ENCODE measurements around the gene SERPINB7. TPM values are rescaled to one million over a fixed set of nuclear protein-coding genes. Genes with fewer than 3 reads are reported as not detected.

The SERPINB7 gene
- total RNA-seq, 2 experiments from 2014 or later, result not detected

GRCh38 chr18:63783394-63783793 is 8.2 kb downstream of the SERPINB7 start:
- no peak overlapping the region for H3K27ac ChIP-seq (ENCODE audit: low read depth, low read length, poor library complexity, severe bottlenecking)
- DNase-seq (ENCODE audit: low spot score), result no peak
- H3K4me2 ChIP-seq (ENCODE audit: low read length), result no peak overlapping the region
- ChIA-PET CTCF (ENCODE audit: unreplicated experiment) (no interaction called here), POLR2A (interaction anchor here (0.6 to 0.7 kb wide), 2 partner anchors 17 to 696 kb away, joined by 3 to 5 read pairs; no protein-coding TSS in a partner anchor)
- H3K9me2 ChIP-seq (ENCODE audit: insufficient read depth, low read length), result no peaks in the 10 kb centered on the region
- H2AFZ ChIP-seq (ENCODE audit: low read length), result no peak overlapping the region
- H3K79me2 ChIP-seq (ENCODE audit: insufficient read depth, low read depth, low read length), result no peaks in the 10 kb centered on the region
- intact Hi-C loops (cut with micrococcal nuclease; ENCODE audit: unreplicated experiment), result no loop called here
- H4K20me1 ChIP-seq (ENCODE audit: insufficient read depth, low read length), result no peaks in the 10 kb centered on the region
- H3K4me3 ChIP-seq (ENCODE audit: low read depth, low read length, poor library complexity, severe bottlenecking), result no peak overlapping the region
- H3K4me1 ChIP-seq (ENCODE audit: insufficient read depth, low read length, poor library complexity, severe bottlenecking), result no peaks in the 10 kb centered on the region
- TF ChIP-seq EZH2phosphoT487 (IDR thresholded peaks at IDR 0.05; ENCODE audit: borderline replicate concordance, low read depth, low read length) (no peak), CTCF (conservative IDR thresholded peaks at IDR 0.05; ENCODE audit: low read length) (no peak)
- no TSS peak for BruUV-seq (replicated peaks)
- no peaks in the 10 kb centered on the region for H3K36me3 ChIP-seq (ENCODE audit: insufficient read depth, low read length)
- no peaks in the 10 kb centered on the region for H3K9me3 ChIP-seq (ENCODE audit: low read length)

GRCh38 chr18:63784787-63785452 is 9.7 kb downstream of the SERPINB7 start:
- Histone ChIP-seq H3K9me2 (ENCODE audit: insufficient read depth, low read length) (no peaks in the 10 kb centered on the region), H2AFZ (ENCODE audit: low read length) (no peak overlapping the region), H4K20me1 (ENCODE audit: insufficient read depth, low read length) (no peaks in the 10 kb centered on the region), H3K27ac (ENCODE audit: low read depth, low read length, poor library complexity, severe bottlenecking) (no peak overlapping the region), H3K36me3 (ENCODE audit: insufficient read depth, low read length) (no peaks in the 10 kb centered on the region), H3K4me3 (ENCODE audit: low read depth, low read length, poor library complexity, severe bottlenecking) (no peak overlapping the region), H3K4me2 (ENCODE audit: low read length) (no peak overlapping the region), H3K79me2 (ENCODE audit: insufficient read depth, low read depth, low read length) (no peaks in the 10 kb centered on the region), H3K9me3 (ENCODE audit: low read length) (no peaks in the 10 kb centered on the region), H3K4me1 (ENCODE audit: insufficient read depth, low read length, poor library complexity, severe bottlenecking) (no peaks in the 10 kb centered on the region)
- BruUV-seq (replicated peaks), result no TSS peak
- intact Hi-C loops (cut with micrococcal nuclease; ENCODE audit: unreplicated experiment), result no loop called here
- ChIA-PET CTCF (ENCODE audit: unreplicated experiment) (no interaction called here), POLR2A (no interaction called here)
- no peak for TF ChIP-seq EZH2phosphoT487 (IDR thresholded peaks at IDR 0.05; ENCODE audit: borderline replicate concordance, low read depth, low read length)
- DNase-seq (ENCODE audit: low spot score), result no peak

GRCh38 chr18:63787673-63788072 is 12.5 kb downstream of the SERPINB7 start:
- no peak overlapping the region for H2AFZ ChIP-seq (ENCODE audit: low read length)
- H3K4me3 ChIP-seq (ENCODE audit: low read depth, low read length, poor library complexity, severe bottlenecking), result no peak overlapping the region
- H4K20me1 ChIP-seq (ENCODE audit: insufficient read depth, low read length), result no peaks in the 10 kb centered on the region
- H3K4me2 ChIP-seq (ENCODE audit: low read length), result no peak overlapping the region
- no peaks in the 10 kb centered on the region for H3K4me1 ChIP-seq (ENCODE audit: insufficient read depth, low read length, poor library complexity, severe bottlenecking)
- H3K36me3 ChIP-seq (ENCODE audit: insufficient read depth, low read length), result no peaks in the 10 kb centered on the region
- H3K27ac ChIP-seq (ENCODE audit: low read depth, low read length, poor library complexity, severe bottlenecking), result no peak overlapping the region
- DNase-seq (ENCODE audit: low spot score), result no peak
- POLR2A ChIA-PET, result no interaction called here
- intact Hi-C loops (cut with micrococcal nuclease; ENCODE audit: unreplicated experiment), result no loop called here
- H3K79me2 ChIP-seq (ENCODE audit: insufficient read depth, low read depth, low read length), result no peaks in the 10 kb centered on the region
- CTCF ChIA-PET (ENCODE audit: unreplicated experiment), result no interaction called here
- H3K9me2 ChIP-seq (ENCODE audit: insufficient read depth, low read length), result no peaks in the 10 kb centered on the region
- H3K9me3 ChIP-seq (ENCODE audit: low read length), result no peaks in the 10 kb centered on the region
- TF ChIP-seq EZH2phosphoT487 (IDR thresholded peaks at IDR 0.05; ENCODE audit: borderline replicate concordance, low read depth, low read length), result no peak
- no peak for TF ChIP-seq CTCF (conservative IDR thresholded peaks at IDR 0.05; ENCODE audit: low read length)
- BruUV-seq (replicated peaks), result no TSS peak

All from OCI-LY7 (cell line).